Activated CD4-positive, alpha-beta T cell treated with anti-CD3 and anti-CD28 coated beads, Interleukin-2, Interleukin-4, amounts not matched to agents 100 ng/mL and 50 ng/mL, durations not matched to agents 16 hours and 8 hours (primary cell): ENCODE results near the gene OSBP.
"Not testable (repeated sequence)": the region's sequence is repeated elsewhere in the genome, so short reads cannot be mapped to it uniquely, and the experiment has no call there.

Source experiments
- DNase-seq: peaks from one replicate; pipeline ENCODE4 v3.0.0-alpha.2; 2020; ENCODE audit warnings: low spot score

OSBP gene, protein sequence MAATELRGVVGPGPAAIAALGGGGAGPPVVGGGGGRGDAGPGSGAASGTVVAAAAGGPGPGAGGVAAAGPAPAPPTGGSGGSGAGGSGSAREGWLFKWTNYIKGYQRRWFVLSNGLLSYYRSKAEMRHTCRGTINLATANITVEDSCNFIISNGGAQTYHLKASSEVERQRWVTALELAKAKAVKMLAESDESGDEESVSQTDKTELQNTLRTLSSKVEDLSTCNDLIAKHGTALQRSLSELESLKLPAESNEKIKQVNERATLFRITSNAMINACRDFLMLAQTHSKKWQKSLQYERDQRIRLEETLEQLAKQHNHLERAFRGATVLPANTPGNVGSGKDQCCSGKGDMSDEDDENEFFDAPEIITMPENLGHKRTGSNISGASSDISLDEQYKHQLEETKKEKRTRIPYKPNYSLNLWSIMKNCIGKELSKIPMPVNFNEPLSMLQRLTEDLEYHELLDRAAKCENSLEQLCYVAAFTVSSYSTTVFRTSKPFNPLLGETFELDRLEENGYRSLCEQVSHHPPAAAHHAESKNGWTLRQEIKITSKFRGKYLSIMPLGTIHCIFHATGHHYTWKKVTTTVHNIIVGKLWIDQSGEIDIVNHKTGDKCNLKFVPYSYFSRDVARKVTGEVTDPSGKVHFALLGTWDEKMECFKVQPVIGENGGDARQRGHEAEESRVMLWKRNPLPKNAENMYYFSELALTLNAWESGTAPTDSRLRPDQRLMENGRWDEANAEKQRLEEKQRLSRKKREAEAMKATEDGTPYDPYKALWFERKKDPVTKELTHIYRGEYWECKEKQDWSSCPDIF

DNA sequence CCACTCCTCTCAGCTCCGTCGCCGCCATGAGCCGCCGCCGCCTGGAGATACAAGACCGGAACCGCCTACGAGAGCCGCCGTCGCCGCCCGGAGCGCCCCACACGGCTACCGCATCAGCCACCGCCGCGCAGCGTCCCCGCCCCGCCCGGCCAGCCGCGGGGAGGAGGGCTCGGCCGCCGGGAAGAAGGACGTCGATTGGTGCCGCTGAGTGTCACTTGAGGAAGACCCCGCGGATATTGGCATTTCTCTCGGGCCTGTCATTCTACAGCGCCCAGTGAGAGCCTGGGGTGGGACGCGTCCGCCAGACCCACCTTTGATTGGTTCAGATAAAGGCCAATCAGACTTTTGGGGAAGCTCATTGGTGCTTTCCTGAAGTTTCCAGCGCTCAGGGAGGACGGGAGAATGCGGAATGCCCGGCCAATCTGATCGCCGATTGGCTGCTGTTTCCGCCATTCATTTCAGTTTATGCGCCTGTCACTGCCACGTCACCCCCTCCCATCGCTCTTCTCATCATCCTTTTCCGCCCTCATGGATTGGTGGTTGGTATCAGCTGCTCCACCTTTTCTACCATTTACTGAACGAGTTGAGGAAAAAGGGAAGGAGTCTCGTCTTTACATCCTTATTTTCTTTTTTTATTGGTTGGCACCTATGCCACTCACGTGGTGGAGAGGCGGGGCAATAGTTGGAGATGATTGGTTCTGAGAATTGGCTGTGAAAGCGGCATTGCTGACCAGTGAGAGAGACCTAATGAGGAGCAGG, at the start of gene OSBP:
OSBP (minus strand) TSS at position 138 of the 759 bp plus-strand sequence; CDS start at position 28, 110 bp downstream.
- peak; percentile 99 for DNase-seq

DNA sequence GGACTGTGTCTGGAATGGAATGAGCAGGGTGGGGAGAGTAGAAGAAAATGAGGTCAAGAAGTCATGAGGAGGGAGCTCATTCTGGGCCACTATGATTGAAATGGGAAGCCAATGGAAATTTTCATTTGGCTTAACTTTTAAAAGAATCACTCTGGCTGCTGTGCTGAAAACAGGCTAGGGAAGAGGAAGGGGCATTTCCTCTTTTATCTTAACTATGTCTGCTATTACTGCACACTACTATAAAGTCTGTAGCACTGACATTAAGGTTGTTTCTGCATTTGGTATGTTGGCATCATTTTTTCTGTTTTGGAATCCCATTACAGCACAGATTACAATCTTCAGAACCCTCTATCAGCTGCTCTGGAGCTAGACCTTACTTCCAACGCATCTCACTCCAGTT, 45.0 kb upstream of the OSBP start:
- no peak for DNase-seq

DNA sequence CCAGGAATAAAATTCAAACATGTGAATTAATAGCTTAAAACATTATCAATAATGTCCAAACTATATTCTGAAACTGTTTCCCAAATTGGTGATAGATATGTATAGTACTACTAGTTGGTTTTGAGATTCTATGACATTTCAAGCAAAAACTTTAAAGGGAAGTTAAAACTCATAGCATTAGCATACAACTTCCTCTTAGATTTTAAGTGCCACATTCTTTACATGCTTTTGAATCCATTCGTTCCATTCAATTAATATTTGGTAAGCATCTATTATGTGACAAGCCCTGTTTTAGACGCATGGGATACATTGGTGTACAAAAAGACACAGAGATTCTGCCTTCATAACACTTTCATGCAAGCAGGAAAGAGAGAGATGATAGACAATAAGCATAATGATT, 44.4 kb upstream of the OSBP start:
- no peak for DNase-seq

DNA sequence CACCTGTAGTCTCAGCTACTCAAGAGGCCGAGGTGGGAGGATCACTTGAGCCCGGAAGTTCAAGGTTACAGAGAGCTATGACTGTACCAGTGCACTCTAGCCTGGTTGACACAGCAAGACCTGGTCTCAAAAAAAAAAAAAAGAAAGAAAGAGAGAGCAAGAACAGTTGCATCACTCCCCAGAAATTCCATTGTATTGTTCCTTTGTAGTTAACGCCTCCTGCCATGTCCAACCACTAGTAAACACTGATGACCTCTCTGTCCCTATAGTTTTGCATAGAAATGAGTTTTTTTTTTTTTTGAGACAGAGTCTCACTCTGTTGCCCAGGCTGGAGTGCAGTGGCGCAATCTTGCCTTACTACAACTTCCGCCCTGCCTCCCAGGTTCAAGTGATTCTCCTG, 42.5 kb upstream of the OSBP start:
- DNase-seq: no peak

DNA sequence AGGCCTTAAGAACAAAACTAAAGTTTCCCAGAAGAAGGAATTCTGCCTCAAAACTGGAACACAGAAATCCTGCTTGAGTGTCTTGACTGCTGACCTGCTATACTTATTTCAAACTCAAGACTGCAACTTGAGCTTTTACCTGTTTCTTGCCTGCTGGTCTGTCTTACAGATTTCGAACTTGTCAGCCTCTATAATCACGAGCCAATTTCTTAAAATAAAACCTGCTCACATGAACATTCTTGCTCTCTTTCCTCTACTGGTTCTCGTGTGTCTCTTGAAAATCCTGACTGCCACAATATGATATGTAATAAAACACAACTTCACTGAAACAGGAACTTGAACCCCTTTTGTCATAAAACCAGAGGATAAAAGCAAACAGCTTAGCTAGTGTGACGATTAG, 39.3 kb upstream of the OSBP start:
- no peak for DNase-seq

DNA sequence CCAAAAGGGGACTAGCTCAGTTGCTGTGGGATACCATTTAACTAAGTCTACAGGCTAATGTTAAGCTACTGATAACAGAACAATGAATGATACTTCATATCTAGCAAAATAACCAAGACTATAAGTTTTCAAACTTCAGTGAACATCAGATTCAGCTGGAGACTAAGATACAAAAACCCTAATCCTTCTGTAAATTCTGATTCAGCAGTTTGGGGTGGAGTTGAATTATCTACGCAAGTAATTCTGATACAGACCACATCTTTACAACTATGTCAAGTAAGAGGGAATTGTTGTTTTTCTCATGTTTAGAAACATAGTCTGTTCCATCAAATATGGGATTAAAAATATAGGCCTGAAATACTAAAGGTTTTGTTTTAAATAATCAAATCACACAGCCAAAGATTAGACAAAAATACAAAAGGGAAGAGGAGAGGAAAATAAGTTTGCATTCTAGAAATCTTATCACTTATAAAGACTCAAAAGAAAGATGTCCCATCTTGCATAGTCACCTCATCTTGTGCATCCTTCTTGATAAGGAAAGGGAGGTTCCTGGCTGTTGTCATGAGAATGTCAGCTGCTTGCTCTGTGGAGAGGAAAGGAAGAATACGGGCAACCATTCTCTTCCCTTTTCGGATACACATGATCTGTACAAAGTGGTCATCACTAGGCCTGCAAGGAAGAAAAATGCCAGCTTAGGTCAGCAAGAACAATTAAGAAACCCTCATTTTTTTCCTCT, 31.8 kb upstream of the OSBP start:
- DNase-seq: no peak

DNA sequence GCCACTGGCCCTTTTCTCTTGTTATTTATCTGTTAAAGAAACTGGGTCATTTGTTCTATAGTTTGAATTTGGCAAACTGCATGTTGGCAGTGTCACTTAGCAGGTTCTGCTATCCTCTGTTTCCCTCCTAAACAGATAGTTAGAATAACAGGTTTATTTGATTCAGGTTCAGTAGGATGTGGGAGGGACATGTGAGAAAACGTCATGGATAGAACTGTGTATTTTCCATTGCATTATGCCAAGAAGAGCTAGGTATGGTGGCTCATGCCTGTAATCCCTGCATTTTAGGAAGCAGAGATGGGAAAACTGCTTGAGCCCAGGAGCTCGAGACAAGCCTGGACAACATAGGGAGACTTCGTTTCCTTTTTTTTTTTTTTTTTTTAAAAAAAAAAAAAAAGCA, 29.0 kb upstream of the OSBP start:
- DNase-seq: no peak

DNA sequence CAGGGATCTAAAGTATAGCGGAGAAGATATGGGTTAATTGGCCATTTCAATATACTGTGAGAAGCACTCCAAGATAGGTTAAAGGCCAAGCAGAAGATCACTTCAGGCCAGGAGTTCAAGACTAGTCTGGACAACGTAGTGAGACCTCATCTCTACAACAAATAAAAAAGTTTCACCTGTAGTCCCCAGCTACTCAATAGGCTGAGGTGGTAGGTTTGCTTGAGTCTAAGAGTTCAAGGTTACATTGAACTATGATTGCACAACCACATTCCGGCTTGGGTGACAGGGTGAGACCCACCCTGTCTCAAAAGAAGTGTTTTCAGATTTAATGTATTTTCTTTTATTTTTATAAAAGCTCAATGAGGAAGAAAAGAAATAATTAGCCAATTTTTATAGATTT, 27.8 kb upstream of the OSBP start:
- no peak for DNase-seq

DNA sequence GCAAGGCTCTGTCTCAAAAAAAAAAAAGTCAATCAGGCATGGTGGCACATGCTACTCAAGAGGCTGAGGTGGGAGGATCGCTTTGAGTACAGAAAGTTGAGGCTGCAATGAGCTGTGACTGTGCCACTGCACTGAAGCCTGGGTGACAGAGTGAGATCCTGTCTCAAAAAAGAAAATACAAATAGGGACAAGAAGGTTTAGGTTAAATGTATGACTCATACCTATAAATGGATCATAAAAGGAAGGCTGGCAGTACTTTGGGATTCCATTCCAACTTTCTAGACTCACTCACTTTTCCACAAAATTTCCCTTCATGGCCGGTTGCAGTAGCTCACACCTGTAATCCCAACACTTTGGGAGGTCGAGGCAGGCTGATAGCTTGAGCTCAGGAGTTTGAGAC, 25.6 kb upstream of the OSBP start:
- no peak for DNase-seq

DNA sequence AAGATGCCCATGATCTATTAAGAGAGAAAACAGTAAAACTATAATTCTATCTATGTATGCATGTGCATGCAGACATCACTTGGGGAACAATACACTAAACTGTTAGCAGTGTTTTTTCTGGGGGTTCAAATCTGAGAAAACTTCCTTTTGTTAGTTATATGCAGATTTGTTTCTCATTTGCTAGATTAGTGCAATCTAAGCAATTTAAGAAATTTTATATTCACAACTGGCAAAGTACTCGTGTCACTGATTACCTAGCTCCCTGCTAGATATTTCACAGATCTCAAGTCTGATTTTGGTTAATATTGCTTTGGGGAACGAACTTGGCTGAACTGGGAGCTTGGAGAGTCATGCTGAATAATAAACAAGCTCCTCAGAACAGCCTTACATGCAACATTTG, 14.9 kb upstream of the OSBP start:
- DNase-seq: no peak

DNA sequence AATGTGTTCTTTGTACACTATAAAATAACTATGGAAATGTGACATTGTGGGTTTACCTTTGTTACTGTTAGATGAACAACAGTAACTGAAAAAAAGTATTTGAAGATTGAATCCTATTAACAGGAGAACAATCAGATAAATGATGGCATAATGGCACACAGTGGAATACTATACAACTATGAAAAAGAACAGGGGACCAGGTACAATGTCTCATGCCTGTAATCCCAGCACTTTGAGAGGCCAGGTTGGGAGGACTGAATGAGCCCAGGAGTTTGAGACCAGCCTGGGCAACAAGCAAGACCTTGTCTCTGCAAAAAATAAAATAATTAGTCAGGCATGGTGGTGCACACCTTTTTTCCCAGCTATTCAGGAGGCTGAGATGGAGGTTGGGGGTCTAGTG, 14.4 kb upstream of the OSBP start:
- no peak for DNase-seq

DNA sequence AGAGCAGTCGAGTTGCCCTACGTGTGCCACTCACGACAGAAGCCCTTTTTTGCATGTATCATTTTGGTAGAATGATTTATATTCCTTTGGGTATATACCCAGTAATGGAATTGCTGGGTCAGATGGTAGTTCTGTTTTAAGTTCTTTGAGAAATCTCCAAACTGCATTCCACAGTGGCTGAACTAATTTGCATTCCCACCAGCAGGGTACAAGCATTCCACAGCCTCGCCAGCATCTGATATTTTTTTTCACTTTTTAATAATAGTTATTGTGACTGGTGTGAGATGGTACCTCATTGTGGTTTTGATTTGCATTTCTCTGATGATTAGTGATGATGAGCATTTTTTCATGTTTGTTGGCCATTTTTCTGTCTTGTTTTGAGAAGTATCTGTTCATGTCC, 11.4 kb upstream of the OSBP start:
- DNase-seq: not testable (repeated sequence)

DNA sequence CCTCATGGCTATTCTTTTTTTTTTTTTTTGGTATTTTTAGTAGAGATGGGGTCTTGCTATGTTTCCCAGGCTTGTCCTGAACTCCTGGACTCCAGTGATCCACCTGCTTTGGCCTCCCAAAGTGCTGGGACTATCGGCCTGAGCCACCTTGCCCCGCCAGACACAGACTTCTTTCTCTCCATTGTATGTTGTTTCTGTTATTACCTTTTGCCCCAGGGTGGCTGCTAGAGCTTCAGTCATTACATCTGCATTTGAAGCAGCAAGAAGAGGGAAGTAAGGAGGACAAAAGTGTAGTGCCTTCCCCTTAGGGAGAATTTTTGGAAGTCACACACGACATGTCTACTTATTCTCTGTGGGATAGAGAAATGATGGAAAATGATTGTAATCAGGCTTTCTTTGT, 10.1 kb upstream of the OSBP start:
- no peak for DNase-seq

DNA sequence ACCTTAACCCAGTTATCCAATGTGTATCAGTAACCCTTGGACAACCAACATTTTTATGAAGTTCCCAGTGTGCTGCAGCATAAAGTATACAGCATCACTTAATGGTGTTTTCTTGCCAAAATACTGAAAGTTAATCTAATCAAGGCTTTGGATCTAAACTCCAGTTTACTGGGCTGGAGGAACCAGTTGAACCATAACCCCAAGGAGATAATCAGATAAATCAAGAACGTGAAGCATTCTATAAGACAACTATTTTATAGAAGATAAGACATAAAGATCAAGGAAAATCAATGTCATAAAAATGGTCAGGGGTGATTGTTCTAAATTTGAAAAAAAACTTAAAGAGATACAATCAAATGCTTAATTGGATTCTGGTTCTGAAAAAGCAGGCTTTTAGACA, 2.3 kb upstream of the OSBP start:
- DNase-seq: no peak

DNA sequence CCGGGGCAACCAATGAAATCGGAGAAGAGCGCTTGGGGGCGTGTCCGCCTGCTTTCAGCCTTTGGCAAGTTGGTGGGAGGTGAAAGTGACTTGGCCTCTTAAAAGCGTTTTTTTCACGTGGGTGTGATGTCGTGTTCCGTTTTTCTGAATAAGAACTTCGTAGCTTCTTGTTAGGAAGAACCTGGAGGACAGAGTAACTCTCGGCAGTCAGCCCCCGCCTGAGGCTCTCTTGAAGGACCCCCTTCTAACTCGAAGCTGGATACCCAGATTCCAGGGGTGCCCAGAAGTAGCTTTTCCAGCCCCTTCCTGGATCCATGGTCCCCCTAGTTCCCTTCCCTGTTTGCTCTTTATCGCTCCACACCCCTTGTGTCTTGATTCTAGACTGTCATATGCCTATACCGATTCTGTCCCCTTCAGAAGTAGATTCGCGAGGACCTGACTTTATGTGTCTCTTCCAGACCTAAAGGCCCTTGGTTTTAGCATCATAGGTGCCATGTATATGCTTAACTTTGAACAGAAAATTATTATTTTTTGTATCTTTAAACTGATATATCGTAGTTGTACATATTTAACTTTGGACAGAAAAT, 915 bp upstream of the OSBP start:
- no peak for DNase-seq

DNA sequence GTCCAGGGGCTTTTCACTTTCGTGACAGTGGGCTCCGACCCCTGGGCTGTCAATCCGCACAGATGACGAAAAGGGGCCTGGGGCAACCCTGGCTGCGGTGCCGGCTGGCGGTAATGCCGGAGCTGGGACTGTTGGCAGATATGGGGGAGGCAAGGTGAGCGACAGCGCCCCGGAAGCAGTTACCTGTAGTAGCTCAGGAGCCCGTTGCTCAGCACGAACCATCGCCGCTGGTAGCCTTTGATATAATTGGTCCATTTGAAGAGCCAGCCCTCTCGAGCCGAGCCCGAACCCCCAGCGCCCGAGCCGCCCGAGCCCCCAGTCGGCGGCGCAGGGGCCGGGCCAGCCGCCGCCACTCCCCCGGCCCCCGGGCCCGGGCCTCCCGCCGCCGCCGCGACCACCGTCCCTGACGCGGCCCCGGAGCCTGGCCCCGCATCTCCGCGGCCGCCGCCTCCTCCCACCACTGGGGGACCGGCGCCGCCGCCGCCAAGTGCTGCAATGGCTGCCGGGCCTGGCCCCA, 396 bp downstream of the OSBP start:
- DNase-seq: peak; percentile 55

DNA sequence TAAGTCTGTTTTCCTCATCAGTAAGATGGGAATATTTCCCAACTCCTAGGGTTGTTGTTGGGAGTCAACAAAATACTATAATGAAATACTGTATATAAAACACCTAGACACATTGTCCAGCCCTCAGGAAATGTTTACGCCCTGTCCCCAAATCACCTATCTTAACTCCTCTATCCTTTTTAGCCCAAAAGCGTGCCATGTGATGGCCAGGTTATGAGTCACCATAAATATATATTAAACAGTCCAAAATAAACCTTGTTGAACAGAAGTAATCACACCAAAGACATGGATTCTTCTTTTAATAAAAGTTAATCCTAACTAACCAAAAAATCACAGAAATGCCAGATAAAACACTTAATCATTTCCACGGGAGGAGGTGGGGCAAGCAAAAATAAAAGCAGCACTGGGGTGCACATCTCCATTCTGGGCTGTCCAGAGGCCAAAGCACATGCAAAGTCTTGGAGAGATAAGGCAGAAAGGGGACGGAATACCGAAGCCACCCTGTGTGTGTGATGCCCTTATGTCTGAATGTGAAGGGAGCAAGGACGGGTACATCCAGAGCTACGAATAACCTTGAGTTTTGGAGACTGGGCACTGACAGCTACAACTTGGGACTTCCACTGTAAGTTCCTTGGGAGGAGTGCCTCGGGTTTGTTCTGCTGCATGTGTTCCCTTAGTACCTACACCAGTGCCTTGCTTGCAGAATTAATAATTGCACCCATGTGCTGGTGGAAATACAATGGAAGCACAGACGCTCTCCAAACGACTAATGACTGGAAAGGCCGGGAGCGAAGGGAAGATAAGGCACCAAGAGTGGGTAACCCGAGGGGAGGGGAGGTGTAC, 1.1 kb downstream of the OSBP start:
- no peak for DNase-seq

DNA sequence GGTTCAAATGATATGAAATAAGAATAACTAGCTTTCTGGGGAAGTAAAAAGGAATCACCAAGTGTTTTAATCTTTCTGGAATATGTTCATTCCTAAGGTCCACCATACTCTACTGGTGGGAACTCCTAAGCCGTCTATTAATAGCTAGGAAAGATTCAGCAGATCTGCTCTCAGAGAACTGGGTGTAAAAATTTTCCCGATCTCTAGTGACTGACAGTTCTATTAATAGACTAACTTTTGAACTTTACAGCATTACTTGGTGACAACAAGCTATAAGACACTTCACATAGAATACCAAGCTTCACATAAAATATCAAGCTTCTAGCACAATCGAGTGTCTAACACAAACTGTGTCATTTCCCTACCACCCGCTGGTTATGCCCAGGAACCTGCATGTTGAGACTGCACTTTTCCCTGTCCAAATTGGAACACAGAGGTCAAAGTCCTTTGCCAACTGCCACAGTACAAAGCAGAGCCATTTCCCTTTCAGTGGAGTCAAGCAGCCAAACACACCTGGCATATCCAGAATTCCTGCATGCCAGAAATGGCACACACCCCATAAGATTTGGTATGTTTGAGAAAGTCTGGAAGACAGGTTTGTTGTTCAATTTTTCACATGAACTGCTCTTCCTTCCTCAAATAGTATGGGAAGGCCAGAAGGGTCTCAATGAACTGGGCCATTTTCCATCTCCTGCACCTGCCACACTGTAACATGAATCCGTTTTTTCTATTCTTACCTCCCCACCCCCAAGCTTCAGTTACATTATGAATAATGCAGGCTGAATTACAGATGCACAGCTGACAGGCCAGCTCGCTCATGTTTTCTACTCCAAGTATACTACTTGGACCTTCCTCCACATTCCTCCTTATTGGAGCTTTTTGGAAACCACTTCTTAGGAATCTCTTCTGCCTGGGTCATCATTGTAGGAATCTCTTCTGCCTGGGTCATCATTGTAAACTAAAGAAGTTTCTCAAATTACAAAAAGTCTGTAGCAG, 3.7 kb downstream of the OSBP start:
- DNase-seq: peak; percentile 6

DNA sequence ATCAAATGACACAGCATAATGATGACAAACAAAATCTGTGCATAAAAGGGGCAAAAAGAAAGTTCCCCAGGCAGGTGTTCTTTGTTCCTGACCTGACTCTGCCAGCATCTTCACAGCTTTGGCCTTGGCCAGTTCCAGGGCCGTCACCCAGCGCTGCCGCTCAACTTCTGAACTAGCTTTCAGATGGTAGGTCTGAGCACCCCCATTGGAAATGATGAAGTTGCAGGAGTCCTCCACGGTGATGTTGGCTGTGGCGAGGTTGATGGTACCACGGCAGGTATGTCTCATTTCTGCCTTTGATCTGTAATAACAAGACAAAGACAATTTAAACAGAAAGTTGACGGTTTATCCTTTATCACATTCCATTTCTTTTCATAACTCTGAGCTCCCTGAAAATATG, 5.3 kb downstream of the OSBP start:
- peak; percentile 38 for DNase-seq
